Fibroblast of the aortic adventitia (primary cell): ENCODE results near the gene SEMA3B. TPM values are rescaled to one million over a fixed set of nuclear protein-coding genes. Genes with fewer than 3 reads are reported as not detected.

ENCODE experiments used
- DNase-seq: peaks from one replicate; pipeline ENCODE4 v3.0.0-alpha.2; 2010; ENCODE audit warnings: low read depth
- H3K4me3 ChIP-seq: 2 replicates; pipeline ENCODE4 v1.5.1; 2011; ENCODE audit warnings: low read depth, mild to moderate bottlenecking, control low read depth, low read length, moderate library complexity
- total RNA-seq: library from RNA; depleted of rRNA; stranded (reverse); fragments of >200 nt; gene quantifications from 2 replicates; pipeline ENCODE4 v1.2.3, GENCODE V29; 2012; ENCODE audit warnings: low replicate concordance
- TF ChIP-seq, protein P1 (sequence below): IDR thresholded peaks from 2 replicates; pipeline ENCODE4 v1.5.1; 2011; ENCODE audit warnings: mild to moderate bottlenecking, low read length, control low read depth, inconsistent platforms; ENCODE audit not compliant: insufficient read depth

SEMA3B gene
- total RNA-seq, 1 donor, result 9.7 TPM

DNA sequence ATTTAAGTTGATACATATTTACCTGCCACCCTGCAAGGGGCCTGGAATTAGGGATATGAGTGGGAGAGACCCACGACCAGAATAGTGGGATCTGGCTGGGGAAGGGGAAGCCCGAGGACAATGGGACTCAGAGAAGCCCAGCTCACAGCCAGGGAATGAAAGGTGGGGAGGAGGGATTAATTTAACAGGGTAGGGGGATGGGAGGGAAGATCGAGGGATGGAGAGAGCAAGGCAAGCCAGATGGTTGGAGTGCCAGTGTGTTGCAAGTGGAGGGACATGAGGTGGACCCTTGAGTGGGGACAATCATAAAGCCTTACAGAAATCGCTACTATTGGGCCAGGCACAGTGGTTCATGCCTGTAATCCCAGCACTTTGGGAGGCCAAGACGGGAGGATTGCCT lies 37.4 kb upstream of the SEMA3B start:
- TF ChIP-seq, protein P1, sequence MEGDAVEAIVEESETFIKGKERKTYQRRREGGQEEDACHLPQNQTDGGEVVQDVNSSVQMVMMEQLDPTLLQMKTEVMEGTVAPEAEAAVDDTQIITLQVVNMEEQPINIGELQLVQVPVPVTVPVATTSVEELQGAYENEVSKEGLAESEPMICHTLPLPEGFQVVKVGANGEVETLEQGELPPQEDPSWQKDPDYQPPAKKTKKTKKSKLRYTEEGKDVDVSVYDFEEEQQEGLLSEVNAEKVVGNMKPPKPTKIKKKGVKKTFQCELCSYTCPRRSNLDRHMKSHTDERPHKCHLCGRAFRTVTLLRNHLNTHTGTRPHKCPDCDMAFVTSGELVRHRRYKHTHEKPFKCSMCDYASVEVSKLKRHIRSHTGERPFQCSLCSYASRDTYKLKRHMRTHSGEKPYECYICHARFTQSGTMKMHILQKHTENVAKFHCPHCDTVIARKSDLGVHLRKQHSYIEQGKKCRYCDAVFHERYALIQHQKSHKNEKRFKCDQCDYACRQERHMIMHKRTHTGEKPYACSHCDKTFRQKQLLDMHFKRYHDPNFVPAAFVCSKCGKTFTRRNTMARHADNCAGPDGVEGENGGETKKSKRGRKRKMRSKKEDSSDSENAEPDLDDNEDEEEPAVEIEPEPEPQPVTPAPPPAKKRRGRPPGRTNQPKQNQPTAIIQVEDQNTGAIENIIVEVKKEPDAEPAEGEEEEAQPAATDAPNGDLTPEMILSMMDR, result no peak
- H3K4me3 ChIP-seq, result no peak overlapping the region
- no peak for DNase-seq

DNA sequence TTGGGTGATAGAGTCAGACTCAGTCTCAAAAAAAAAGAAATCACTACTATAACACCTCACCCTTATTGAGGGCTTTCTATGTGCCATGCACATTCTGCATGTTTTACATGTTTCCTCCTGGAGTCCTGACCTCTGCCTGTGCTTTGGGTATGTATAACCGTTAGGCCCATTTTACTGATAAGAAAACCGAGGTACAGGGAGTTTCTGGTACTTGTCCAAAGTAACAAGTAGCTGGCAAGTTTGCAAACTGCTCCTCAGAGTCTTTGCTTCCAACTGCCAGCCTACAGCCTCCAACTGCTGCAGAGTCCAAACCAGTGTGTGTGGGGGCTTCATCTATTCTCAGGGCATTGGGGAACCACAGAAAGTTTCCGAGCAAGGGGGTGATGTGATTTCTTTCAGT lies 36.6 kb upstream of the SEMA3B start:
- H3K4me3 ChIP-seq, result no peak overlapping the region
- DNase-seq, result no peak
- TF ChIP-seq, protein P1, result no peak

DNA sequence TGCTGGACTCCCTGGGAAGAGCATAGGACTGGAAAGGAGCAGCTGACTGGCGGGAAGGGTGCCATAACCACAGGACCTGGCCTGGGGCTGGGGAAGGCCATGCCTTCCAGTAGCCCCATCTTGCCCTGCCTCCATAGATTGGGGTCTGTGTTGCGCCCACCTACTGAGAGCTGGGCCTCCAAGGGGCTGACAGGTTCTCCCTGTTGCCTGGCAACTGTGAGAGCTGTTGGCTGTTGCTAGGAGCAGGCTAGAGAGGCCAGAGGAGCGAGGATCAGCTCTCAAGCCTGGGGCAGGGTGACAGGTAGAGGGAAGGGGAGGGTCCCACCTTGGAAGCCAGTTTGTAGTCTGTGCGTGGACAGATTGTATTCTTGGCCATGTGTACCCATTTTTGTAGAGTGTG lies 35.8 kb upstream of the SEMA3B start:
- no peak overlapping the region for H3K4me3 ChIP-seq
- DNase-seq, result no peak
- TF ChIP-seq, protein P1, result no peak

DNA sequence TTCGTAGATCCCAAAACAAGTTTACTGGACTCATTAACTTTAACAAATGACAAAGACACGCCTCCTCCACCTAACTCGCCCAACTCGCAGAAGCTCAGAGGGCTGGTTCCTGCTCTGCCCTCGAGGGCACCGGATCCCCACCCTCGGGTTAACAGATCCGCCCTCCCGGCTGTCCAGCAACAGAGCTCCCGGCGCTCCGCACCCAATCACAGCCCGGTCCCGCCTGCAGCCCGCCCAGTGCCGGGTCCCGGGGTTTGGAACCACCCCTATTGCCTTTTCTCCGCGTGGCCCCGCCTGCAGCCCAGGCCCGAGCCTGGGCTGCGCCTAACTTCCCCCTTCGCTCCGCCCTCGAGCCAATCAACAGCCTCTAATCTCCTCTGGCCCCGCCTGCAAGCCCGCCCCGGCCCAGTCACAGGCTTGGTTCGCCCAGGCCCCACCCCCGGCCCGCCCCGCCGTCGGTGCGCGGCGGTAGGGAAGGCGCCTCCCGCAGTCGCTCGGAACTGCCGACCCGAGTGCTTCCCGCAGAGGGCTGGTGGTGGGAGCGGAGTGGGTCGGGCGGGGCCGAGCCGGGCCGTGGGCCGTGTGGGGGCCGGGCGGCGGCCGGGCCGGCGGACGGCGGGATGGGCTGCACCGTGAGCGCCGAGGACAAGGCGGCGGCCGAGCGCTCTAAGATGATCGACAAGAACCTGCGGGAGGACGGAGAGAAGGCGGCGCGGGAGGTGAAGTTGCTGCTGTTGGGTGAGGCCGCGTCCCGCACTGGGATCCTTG lies 33.0 kb upstream of the SEMA3B start, which contains the start of gene GNAI2:
TSS of gene GNAI2 (plus strand) at position 489 of the 768 bp plus-strand sequence. CDS start at position 621, 132 bp downstream.
- DNase-seq, result peak; percentile 95
- TF ChIP-seq, protein P1, result no peak
- peak within 1 kb of the TSS; percentile 93 for H3K4me3 ChIP-seq

DNA sequence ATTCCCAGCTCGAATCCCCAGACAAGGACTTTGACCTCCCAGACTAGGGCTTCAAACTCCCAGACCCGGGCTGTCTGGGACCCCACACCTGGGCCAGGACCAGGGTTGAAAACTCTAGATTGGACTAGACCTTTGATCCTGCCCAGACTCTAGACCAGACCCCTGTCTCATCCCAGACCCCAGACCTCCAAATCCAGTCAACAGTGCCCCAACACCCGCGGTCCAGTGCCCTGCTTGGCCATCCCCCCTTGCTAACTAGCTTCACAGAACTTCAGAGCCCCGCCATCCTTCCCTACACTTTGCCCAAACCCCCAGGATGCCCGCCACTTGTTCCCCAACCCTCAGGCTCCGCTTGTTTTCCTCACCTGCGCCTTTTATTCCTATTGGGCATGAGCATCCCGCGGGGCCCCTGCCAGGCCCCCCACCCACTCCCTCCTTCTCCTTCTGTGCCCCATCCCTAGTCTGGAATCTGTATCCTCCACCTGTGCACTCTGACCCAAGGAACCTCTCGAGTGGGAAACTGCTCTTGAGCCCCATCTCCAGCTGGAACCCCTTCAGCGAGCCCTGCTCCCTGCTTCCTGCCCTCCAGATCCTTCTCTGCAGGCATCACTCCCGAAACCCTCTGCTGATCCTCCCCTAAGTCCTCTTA lies 32.3 kb upstream of the SEMA3B start:
- H3K4me3 ChIP-seq, result peak overlapping the region; percentile 93
- DNase-seq, result no peak
- TF ChIP-seq, protein P1, result no peak

DNA sequence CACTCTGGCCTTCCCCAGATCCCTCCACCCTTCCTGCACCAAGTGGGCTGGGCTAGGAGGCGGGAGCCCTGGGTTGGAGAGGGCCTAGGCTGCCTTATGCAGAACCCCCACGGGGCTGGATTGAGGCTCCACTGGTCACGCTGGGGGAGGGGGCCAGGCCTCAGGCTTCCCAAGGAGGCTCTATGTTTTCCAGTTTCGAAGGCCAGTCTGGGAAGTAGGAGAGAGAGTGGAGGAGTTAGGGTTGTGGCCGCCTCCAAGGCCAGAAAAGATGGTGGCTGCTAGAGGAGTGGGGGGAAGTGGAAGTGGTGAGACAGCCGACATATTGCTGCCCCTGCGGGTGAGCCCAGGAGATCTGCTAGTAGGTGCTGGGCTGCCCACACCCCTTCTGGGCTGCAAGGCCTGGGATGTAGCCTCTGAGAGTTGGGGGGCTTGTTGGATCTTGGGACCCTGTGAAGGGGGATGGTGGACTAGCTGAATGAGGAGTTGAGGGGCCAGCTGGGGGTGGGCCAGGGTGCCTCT lies 31.8 kb upstream of the SEMA3B start:
- H3K4me3 ChIP-seq, result peak overlapping the region; percentile 93
- TF ChIP-seq, protein P1, result no peak
- DNase-seq, result peak; percentile 57
